Measurements from ENCODE around the gene AFF2.

- TF ChIP-seq TCF4 (CRISPR knock-in tag; IDR thresholded peaks at IDR 0.05; ENCODE audit: borderline replicate concordance) (no peak), ARNTL (CRISPR knock-in tag; IDR thresholded peaks at IDR 0.05; ENCODE audit: borderline replicate concordance, low read depth) (no peak), RARB (CRISPR knock-in tag; IDR thresholded peaks at IDR 0.05) (no peak), ZC3H10 (CRISPR knock-in tag; IDR thresholded peaks at IDR 0.05) (no peak), PATZ1 (CRISPR knock-in tag; IDR thresholded peaks at IDR 0.05; ENCODE audit: borderline replicate concordance) (no peak)
Observed at GRCh38 chrX:149007423-149007822, 507.0 kb downstream of the AFF2 start.
